TTC549 (cell line): ENCODE measurements around the gene REEP1.
"Not testable (repeated sequence)": the region's sequence is repeated elsewhere in the genome, so short reads cannot be mapped to it uniquely, and the experiment has no call there.

Experiments used
- FAIRE-seq: peaks from 2 replicates; lab custom pipeline; 2012; peaks lifted over from hg19 to GRCh38; lab: Jason Lieb, UNC

The REEP1 gene

DNA sequence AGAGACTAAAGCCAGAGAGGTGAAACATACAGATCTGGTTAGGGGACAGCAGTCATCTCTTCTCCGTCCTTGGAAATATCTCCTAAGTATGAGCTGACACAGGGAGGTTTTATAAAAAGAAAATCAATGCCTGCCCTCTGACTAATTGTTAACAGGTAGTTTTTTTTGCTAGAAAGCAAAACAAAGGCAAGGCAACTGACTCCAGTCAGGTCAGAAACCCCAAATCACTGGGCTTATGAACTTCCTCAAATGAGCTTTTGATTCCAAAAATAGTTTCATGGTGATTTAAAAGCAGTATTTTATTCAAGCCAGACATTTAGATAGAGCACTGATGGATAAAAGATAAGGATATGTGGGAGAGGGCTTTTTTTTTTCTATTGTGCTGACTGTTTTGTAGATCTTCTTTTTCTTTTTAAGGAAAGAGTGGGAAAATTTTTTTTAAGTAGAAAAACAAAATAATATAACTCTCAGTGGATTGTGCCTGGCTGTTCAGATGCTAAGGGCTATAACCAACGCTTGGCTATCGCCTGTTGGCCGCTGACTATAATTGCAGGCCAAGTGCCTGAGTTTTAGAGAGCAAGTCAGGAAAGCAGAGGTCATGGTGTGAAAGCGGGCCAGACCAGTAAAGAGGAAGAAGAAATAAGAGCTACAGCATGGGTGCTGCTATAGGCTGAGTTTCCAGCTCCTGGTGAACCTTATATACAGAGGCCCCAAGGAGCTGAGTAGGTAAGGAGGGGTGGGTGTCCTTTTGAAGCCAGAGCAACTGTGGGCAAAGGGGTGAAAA is 93.3 kb downstream of the REEP1 start:
- FAIRE-seq, result no peak

DNA sequence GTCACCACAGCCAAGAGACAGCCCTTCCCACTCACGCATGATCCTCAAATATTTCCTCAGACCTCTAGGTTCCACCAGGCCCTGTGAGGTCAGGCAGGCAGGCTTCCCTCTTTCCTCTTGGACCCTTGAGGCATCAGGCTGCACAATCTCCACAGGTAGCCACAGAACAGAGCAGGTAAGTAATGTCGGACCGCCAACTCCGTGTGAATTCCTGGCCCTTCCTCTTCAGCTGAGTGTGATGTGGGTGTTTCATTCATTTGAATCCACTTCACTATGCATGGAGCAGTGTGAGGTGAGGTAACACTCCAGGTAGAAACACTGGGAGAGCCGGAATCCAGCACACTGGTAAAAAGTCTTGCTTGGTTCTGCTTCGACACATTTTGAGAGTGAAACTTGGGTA is 94.2 kb downstream of the REEP1 start:
- FAIRE-seq, result no peak

- no peak for FAIRE-seq
These were observed 95.8 kb downstream of the REEP1 start for GRCh38 chr2:86241611-86242010.

- FAIRE-seq, result no peak
These were observed 97.2 kb downstream of the REEP1 start for GRCh38 chr2:86240251-86240650.

DNA sequence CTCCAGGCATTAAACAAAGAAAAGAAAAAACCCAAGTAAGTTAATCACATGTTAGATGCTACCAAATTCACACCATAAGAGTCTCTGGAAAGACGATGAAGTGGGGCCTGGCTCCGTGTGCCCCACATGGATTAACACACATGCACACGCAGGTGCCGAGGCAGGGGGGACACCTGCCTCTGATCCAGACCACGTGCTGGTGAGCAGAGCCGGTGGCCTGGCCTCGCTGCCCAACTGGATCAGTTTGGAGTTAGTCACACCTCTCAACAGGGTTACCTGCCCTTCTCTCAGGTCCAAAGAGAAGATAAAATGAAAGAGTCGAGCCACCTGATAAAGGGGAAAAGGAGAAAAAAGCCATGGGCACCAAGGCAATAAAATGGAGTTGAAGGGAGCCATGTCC is 97.7 kb downstream of the REEP1 start:
- FAIRE-seq, result no peak

DNA sequence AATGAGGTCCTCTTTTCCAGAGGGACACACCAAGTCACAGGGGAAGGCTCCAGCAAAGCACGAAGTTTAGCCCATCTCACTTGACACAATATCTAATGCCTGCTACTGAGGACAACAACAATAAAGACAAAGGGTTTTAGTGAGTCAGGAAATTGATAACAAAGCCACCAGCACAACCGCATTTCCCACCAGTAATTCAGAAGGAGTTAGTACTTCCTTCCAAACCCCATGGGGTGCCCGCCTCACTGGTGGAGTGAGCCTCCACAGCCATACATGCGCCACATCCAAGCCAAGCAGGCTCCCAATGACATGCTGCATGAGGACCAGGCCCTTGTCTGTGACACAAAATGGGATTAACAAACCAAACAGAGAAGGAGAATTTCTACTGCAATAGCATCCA is 98.1 kb downstream of the REEP1 start:
- FAIRE-seq, result no peak

DNA sequence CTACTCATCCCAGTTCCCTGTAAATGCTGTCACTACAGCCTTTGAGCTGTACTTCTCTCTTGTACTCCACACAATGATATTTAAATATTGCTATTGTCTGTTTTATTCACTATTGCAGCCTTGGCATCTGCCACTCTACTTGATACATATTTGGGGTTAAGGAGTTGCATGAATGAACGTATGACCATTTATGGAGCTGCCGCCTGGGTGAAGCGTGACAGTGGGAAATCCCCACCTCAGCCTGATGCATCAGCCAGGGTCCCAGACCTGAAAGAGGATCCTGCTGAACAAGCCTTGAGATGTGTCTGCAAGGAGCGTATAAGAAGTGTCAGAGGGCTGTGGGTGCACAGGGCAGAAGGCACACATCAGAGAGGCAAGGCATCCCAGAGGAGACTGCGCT is 99.1 kb downstream of the REEP1 start:
- FAIRE-seq, result no peak

DNA sequence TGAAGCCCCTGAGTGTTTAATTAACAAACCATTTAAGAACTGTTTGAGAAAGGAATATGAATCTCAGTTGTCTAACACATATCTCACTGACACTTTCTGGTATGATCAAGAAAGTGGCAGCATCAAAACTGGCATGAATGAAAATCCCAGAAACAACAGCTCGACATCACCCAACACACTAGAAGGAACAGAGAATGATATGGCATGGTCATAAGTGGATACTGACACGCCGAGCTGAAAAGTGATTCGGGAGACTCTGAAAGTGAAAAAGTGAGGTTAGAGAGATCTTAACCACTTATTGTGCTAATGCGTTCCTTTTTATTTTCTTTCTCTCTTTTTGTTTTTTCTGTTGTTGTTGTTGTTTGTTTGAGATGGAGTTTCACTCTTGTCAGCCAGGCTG is 100.3 kb downstream of the REEP1 start:
- FAIRE-seq, result no peak

DNA sequence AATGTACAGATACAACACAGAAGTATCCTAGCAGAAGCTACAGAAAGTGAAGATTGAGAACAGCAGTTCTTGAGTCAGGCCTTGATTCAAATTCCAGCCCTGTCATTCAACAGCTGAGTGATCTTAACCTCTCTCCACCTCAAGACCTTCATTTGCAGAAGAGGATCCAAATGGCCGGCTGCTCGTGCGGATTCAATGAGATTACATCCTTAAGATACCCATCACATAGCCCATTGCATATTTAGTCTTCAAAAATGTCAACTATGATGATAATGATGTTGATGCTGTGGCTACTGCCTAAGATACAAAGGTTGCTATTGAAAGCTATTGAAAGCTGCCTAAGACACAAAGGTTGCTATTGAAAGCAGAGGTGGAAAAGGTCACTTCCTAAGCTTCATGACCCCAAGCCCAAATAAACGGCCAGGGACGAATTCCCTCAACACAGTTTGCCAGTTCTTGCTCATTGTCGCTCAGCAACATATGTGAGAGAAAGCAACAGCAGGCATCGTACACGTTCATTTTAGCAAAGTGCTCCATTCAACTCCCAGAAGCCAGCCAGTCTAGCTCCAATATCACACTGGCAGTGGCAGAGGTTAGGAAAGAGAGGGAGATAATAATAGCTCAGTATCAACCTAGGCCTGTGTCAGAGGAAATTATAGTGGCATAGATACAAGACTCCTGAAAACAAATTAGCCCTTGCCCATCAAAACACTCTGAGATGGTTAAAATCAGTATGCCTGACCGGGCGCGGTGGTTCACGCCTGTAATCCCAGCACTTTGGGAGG is 102.0 kb downstream of the REEP1 start:
- FAIRE-seq, result no peak

DNA sequence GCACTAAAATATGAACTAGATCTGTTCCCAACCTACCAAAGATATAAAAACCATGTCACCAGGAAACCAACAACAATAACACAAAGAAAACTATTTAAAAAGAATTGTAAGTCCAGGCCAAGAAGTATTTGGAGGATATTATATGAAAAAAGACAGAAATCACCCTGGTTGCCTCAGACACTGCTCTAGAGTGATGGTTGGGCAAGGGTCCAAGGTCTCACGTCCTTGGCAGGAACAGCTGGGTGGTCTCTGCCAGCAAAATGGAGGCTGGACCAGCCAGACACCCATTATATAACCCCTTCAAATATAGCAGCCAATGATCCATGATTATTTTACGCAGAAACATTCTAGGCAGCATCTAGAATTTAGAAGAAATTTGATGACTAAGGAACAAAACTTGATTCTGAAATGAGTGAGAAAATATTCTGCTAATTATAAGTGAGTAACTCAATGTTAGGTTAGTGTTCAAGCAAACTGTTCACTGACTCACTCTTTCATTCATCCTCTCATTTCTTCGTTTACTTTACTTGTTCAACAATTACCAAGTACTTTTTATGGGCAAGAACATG is 102.8 kb downstream of the REEP1 start:
- no peak for FAIRE-seq

GRCh38 chr2:86233436-86233835 is 104.0 kb downstream of the REEP1 start:
- FAIRE-seq, result no peak

GRCh38 chr2:86232910-86233309 is 104.5 kb downstream of the REEP1 start:
- FAIRE-seq, result no peak

GRCh38 chr2:86232373-86232784 is 105.0 kb downstream of the REEP1 start:
- no peak for FAIRE-seq

DNA sequence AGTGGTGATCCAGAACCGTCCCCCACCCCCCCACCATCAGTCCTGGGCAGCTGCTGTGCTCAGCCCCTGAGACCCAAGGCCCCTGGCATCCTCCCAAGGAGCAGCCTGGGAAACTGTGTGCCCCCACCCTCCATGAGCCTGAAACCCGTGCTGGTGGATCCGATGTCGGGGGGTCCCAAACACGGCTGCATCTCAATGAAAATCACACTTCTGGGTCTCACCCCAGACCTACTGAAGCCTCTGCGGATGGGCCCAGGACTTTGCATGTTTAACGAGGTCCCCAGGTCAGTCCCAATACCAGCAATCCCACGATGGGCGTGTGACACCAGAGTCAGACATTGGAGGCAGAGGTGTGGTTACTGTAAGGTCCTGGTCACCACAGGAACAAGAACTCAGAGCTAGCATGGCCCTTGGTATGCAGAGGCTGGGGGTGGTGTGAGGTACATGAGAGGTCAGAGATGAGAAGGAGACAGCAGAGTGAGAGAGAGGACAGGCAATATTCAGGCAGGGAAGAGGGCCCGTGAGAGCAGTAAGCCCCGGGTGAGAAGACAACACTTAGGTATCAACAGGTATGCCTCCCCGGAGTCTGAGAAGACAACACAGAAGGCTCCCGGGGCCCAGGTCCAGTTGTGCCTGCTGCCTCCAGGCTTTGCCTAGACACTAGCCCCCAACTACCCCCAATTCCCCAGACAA is 105.6 kb downstream of the REEP1 start:
- FAIRE-seq, result no peak

DNA sequence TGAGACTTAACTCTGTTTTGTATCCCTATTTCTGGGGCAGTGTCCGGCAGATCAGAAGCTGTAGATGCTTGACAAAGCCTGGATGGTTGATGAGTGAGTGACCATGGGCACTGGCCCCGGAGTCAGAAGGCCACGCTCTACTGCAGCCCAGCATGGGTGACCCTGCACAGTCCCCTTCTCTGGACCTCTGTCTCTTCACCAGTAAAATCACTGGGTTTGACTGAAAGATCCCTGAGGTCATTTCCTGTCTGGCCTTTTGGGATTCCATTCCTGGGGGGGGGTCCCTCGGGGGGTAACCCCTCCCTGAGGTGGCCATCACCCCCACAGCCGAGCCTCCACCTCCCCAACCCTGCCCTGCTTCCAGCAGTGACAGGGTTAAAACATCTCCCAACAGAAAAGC is 106.5 kb downstream of the REEP1 start:
- no peak for FAIRE-seq

DNA sequence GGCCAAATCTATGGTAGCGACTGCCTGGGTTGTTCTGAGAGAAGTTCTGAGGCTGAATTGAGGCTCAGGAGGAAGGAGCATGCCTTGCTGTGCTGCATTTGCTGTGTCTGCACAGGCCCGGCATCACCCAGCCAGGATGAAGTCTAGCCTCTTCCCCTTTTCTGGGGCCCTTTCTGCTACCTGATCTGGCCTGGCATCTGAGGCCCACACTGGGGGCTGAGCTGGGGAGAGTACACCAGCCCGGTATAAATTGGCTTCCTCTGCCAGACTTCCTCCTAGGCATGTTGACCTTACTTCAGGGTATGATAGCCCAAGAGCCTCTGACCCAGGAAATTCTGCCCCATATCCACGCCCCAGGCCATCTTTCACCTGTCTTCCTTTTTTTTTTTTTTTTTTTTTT is 108.2 kb downstream of the REEP1 start:
- FAIRE-seq, result no peak

- not testable (repeated sequence) for FAIRE-seq
These were observed 108.9 kb downstream of the REEP1 start for GRCh38 chr2:86228574-86228973.

DNA sequence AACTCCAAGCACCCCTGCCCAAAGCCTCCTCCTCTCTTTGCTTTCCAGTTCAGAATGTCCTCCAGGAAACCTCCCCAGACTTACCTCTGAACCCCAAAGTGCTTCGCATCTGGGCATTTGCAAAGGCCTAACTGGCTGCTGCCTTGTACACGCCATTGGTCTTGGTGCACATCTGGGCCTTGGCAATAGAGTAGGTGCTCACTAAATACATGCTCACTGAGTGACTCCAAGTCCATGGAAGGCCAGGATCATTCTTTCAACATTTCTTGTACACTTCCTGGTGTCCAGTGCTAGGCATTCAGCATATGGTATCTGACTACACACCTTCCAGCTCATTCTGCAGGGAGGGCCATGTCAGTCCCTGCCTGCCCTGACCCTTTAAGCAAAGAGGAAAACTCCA is 109.7 kb downstream of the REEP1 start:
- FAIRE-seq, result no peak

GRCh38 chr2:86226636-86227520 is 110.5 kb downstream of the REEP1 start:
- no peak for FAIRE-seq

GRCh38 chr2:86226070-86226469 is 111.4 kb downstream of the REEP1 start:
- FAIRE-seq, result no peak

GRCh38 chr2:86225581-86225980 is 111.8 kb downstream of the REEP1 start:
- FAIRE-seq, result no peak
